ENCODE data around the gene SH2D2A.
"Not testable (repeated sequence)": the region's sequence is repeated elsewhere in the genome, so short reads cannot be mapped to it uniquely, and the experiment has no call there.

SH2D2A gene

GRCh38 chr1:156767101-156767878 is 49.4 kb downstream of the SH2D2A start, which contains the start of gene PRCC:
Gene PRCC (plus strand): TSS chr1:156767535. CDS start chr1:156767772, 237 bp downstream.
- peak; percentile 99 for DNase-seq

- no peak for DNase-seq
Observed at GRCh38 chr1:156766298-156767100, 50.1 kb downstream of the SH2D2A start.

GRCh38 chr1:156765666-156766065 is 51.0 kb downstream of the SH2D2A start:
- no peak for DNase-seq

- DNase-seq: not testable (repeated sequence)
Observed at GRCh38 chr1:156765136-156765535, 51.5 kb downstream of the SH2D2A start.

- no peak for DNase-seq
Observed at GRCh38 chr1:156760796-156761104, 55.9 kb downstream of the SH2D2A start.

- no peak for DNase-seq
Observed at GRCh38 chr1:156760092-156760795, 56.4 kb downstream of the SH2D2A start.

- DNase-seq: not testable (repeated sequence)
Observed at GRCh38 chr1:156757572-156758253, 58.9 kb downstream of the SH2D2A start.

- DNase-seq: no peak
Observed at GRCh38 chr1:156756355-156756754, 60.3 kb downstream of the SH2D2A start.

Measured in NCI-H1417 treated with DMSO at 0.1 percent for 48 hours (cell line).